ENCODE data around the gene NENF.

DNA sequence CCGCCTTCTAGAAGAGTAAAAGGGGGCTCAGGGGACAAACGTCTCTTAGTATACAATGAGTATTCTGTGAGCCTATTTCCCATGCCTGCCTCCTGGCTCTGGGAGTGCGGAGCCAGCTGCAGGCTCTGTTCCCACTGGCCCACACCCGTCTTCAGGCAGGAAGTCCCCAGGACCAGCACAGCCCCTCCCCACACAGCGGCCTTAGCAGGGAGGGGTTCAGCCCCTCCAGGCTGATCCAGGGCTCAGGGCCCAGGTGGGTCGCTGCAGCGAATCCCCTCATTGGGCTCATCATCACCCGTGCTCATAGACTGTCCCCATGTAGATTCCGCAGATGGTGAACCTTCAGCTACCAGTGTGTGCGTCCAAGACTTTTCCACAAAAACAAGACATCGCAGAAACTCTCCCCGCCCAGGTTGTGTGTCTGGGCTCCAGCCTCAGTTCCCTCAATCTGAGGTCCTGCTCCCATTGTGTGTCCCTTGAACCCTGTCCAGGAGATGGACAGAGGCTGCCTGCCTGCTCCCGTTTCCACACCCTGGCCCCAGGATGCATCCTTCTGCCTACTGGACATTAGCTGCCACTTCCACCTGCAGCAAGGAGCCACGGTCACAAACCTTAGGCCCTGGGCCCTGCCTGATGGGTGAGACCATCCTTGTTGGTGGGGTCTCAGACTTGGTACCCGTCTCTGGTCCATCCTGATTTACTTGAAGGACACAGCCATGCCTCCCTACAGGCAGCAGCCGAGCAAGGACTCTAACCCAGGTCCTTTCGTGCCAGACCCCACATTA, 39.4 kb downstream of the NENF start:
- TF ChIP-seq, protein P1, sequence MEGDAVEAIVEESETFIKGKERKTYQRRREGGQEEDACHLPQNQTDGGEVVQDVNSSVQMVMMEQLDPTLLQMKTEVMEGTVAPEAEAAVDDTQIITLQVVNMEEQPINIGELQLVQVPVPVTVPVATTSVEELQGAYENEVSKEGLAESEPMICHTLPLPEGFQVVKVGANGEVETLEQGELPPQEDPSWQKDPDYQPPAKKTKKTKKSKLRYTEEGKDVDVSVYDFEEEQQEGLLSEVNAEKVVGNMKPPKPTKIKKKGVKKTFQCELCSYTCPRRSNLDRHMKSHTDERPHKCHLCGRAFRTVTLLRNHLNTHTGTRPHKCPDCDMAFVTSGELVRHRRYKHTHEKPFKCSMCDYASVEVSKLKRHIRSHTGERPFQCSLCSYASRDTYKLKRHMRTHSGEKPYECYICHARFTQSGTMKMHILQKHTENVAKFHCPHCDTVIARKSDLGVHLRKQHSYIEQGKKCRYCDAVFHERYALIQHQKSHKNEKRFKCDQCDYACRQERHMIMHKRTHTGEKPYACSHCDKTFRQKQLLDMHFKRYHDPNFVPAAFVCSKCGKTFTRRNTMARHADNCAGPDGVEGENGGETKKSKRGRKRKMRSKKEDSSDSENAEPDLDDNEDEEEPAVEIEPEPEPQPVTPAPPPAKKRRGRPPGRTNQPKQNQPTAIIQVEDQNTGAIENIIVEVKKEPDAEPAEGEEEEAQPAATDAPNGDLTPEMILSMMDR (conservative IDR thresholded peaks at IDR 0.05; ENCODE audit: low read length), result no peak
- TF ChIP-seq EZH2phosphoT487 (IDR thresholded peaks at IDR 0.05; ENCODE audit: borderline replicate concordance), result no peak
